HCT116 (cell line): Measurements from ENCODE around the gene SLC44A4. TPM values are rescaled to one million over a fixed set of nuclear protein-coding genes. Genes with fewer than 3 reads are reported as not detected.

Experiments
- ATAC-seq: fragments of 200-7000 bp; cut with Tn5 transposase; 2 replicates; pipeline ENCODE4 v1.9.1; 2020; ENCODE audit warnings: mild to moderate bottlenecking, moderate library complexity
- BruUV-seq: library from RNA; stranded (reverse); fragments of 400-500 nt; replicated peaks from 2 replicates; lab custom pipeline; 2021; lab: Mats Ljungman, UMichigan
- CTCF ChIA-PET: fragments of 300-600 bp; sonication (Branson Sonifier 250); formaldehyde crosslinking; loops from one replicate; lab custom pipeline; 2021; ENCODE audit warnings: antibody characterized with exemption; lab: Charles Lee
- POLR2A ChIA-PET: fragments of 300-600, 350-600 bp; sonication (Branson Sonifier 250); formaldehyde crosslinking; loops from one replicate; lab custom pipeline; 2021; ENCODE audit warnings: antibody characterized with exemption; lab: Charles Lee
- RAD21 ChIA-PET, 2 experiments: fragments of 300-600 bp; sonication (Branson Sonifier 250); formaldehyde crosslinking; loops; one replicate each; lab custom pipeline; 2023; ENCODE audit warnings: low total read pairs in 2 of 2; ENCODE audit not compliant: uncharacterized antibody in 2 of 2, unreplicated experiment in 2 of 2, low non-redundant PET in 1 of 2; lab: Charles Lee
- DNase-seq: peaks from one replicate; pipeline ENCODE4 v3.0.0-alpha.2; 2010; ENCODE audit warnings: low read depth, low spot score
- H2AFZ ChIP-seq: fragments of 200-600 bp; shearing (Covaris generic), sonication (generic); 2 replicates; pipeline ENCODE4 v1.6.1; 2017; ENCODE audit warnings: low read depth, mixed run types, mixed read lengths, antibody characterized with exemption, low read length; ENCODE audit not compliant: poor library complexity, severe bottlenecking
- H3K27ac ChIP-seq: 2 replicates; pipeline ENCODE4 v1.5.1; 2012; ENCODE audit warnings: low read depth, low read length
- H3K27me3 ChIP-seq: fragments of 200-600 bp; sonication (generic); 2 replicates; pipeline ENCODE4 v1.6.1; 2016; ENCODE audit warnings: mixed run types, low read length, mixed read lengths; ENCODE audit not compliant: insufficient read depth
- H3K36me3 ChIP-seq, 2 experiments: fragments of 200-500 bp in 1 of 2; fragments of 200-600 bp in 1 of 2; sonication (Bioruptor generic) in 1 of 2; sonication (generic) in 1 of 2; 2 replicates each; pipeline versions ENCODE4 v1.5.1 to v1.6.1; 2014 to 2016; ENCODE audit warnings: low read length in 2 of 2, inconsistent platforms in 1 of 2, mixed read lengths in 1 of 2, mixed run types in 1 of 2; ENCODE audit not compliant: insufficient read depth in 2 of 2, control insufficient read depth in 1 of 2
- H3K4me1 ChIP-seq, 2 experiments: fragments of 200-600 bp in 1 of 2; sonication (generic) in 1 of 2; 2 replicates each; pipeline versions ENCODE4 v1.5.1 to v1.6.1; 2012 to 2017; ENCODE audit warnings: low read length in 2 of 2, inconsistent platforms in 1 of 2, mild to moderate bottlenecking in 1 of 2, mixed read lengths in 1 of 2, mixed run types in 1 of 2, moderate library complexity in 1 of 2; ENCODE audit not compliant: insufficient read depth in 2 of 2, control insufficient read depth in 1 of 2
- H3K4me2 ChIP-seq: fragments of 200-600 bp; sonication (generic); 2 replicates; pipeline ENCODE4 v1.6.1; 2017; ENCODE audit warnings: mixed run types, low read length, mixed read lengths
- H3K4me3 ChIP-seq, 2 experiments: fragments of 200-600 bp in 1 of 2; sonication (generic) in 1 of 2; replicated peaks in 1 of 2; 2 replicates each; pipeline ENCODE4 v1.5.1; 2011 to 2016; ENCODE audit warnings: low read length in 2 of 2, control low read depth in 1 of 2, low read depth in 1 of 2, mild to moderate bottlenecking in 1 of 2, mixed read lengths in 1 of 2, mixed run types in 1 of 2
- H3K79me2 ChIP-seq: fragments of 200-600 bp; sonication (generic); 2 replicates; pipeline ENCODE4 v1.6.1; 2017; ENCODE audit warnings: mild to moderate bottlenecking, mixed run types, low read length, moderate library complexity, mixed read lengths; ENCODE audit not compliant: insufficient read depth
- H3K9ac ChIP-seq: fragments of 200-600 bp; sonication (generic); 2 replicates; pipeline ENCODE4 v1.6.1; 2016; ENCODE audit warnings: low read length, mixed read lengths
- H3K9me2 ChIP-seq: fragments of 200-600 bp; sonication (generic), shearing (Covaris generic); 2 replicates; pipeline ENCODE4 v1.6.1; 2017; ENCODE audit warnings: mixed run types, mild to moderate bottlenecking, moderate library complexity; ENCODE audit not compliant: insufficient read depth
- H3K9me3 ChIP-seq, 2 experiments: fragments of 200-500 bp in 1 of 2; fragments of 200-600 bp in 1 of 2; sonication (Bioruptor generic) in 1 of 2; sonication (generic) in 1 of 2; 2 replicates each; pipeline ENCODE4 v1.6.1; 2014 to 2017; ENCODE audit warnings: low read length in 2 of 2, mixed read lengths in 2 of 2, inconsistent platforms in 1 of 2, low read depth in 1 of 2, mild to moderate bottlenecking in 1 of 2, mixed run types in 1 of 2, moderate library complexity in 1 of 2; ENCODE audit not compliant: control insufficient read depth in 1 of 2, insufficient read depth in 1 of 2
- H4K20me1 ChIP-seq: fragments of 200-600 bp; sonication (generic), shearing (Covaris generic); 2 replicates; pipeline ENCODE4 v1.6.1; 2017; ENCODE audit warnings: mixed run types, mild to moderate bottlenecking, moderate library complexity; ENCODE audit not compliant: insufficient read depth
- CBX3 ChIP-seq: IDR thresholded peaks from 2 replicates; pipeline ENCODE4 v1.6.1; 2012; ENCODE audit warnings: low read depth
- CTCF ChIP-seq, 3 experiments: fragments of 200-600 bp in 1 of 3; sonication (generic) in 1 of 3; IDR thresholded peaks in 2 of 3; conservative IDR thresholded peaks in 1 of 3; 2 replicates each; pipeline ENCODE4 v1.5.1; 2012 to 2017; ENCODE audit warnings: low read depth in 2 of 3, low read length in 2 of 3, antibody characterized with exemption in 1 of 3, borderline replicate concordance in 1 of 3, control low read depth in 1 of 3, mild to moderate bottlenecking in 1 of 3, mixed read lengths in 1 of 3, mixed run types in 1 of 3, moderate library complexity in 1 of 3; ENCODE audit not compliant: insufficient read depth in 1 of 3
- EZH2 ChIP-seq: fragments of 200-600 bp; sonication (generic); IDR thresholded peaks from 2 replicates; pipeline ENCODE4 v1.6.1; 2017; ENCODE audit warnings: antibody characterized with exemption, mixed run types
- RAD21 ChIP-seq: IDR thresholded peaks from 2 replicates; pipeline ENCODE4 v1.6.1; 2012; ENCODE audit warnings: low read depth, mild to moderate bottlenecking
- REST ChIP-seq: IDR thresholded peaks from 2 replicates; pipeline ENCODE4 v1.6.1; 2012; ENCODE audit warnings: low read depth
- SP1 ChIP-seq: IDR thresholded peaks from 2 replicates; pipeline ENCODE4 v1.6.1; 2012; ENCODE audit warnings: low read depth
- ZNF274 ChIP-seq: fragments of 200-500 bp; sonication (Bioruptor generic); IDR thresholded peaks from 2 replicates; pipeline ENCODE4 v1.6.1; 2014; ENCODE audit warnings: mild to moderate bottlenecking, low read depth, low read length, inconsistent platforms
- intact Hi-C: fragments of 100-400 bp; cut with micrococcal nuclease; formaldehyde crosslinking; loops from 2 replicates; pipeline ENCODE4 v1.10.0; 2022
- total RNA-seq: library from RNA; stranded (reverse); gene quantifications from one replicate; pipeline ENCODE4 v1.2.1, GENCODE V29; 2021; ENCODE audit not compliant: unreplicated experiment

The SLC44A4 gene
- total RNA-seq, 1 experiment from 2014 or later = 0.74 TPM

- RAD21 ChIA-PET = interaction anchor here in 1 of 2 experiments (0.6 kb wide), 1 partner anchor 284 kb away, joined by 3 read pairs; no protein-coding TSS in a partner anchor
- no peaks in the 10 kb centered on the region for H3K27me3 ChIP-seq
- POLR2A ChIA-PET = interaction anchor here (1.0 to 1.3 kb wide), 2 partner anchors 60 to 95 kb away, joined by 3 read pairs; partner anchors contain the start of genes HSPA1B and NEU1
- no peaks in the 10 kb centered on the region for H4K20me1 ChIP-seq
- no peak overlapping the region for H3K4me2 ChIP-seq
- H3K4me1 ChIP-seq = no peaks in the 10 kb centered on the region
- CTCF ChIA-PET = interaction anchor here (0.7 to 1.3 kb wide), 6 partner anchors 29 to 153 kb away, joined by 3 to 6 read pairs (median 3); partner anchors contain the start of gene VARS1
- TF ChIP-seq ZNF274 = no peak
- no peak for TF ChIP-seq REST
- peak in 2 of 3 experiments; percentile 39 to 54; a peak in 4 of 6 replicates for TF ChIP-seq CTCF (IDR thresholded peaks at IDR 0.05 in 2 of 3, conservative IDR thresholded peaks at IDR 0.05 in 1 of 3; ENCODE audit: borderline replicate concordance in 1 of 3, insufficient read depth in 1 of 3, low read depth in 2 of 3, low read length in 2 of 3)
- no peak for TF ChIP-seq CBX3
- TF ChIP-seq SP1 = no peak
- TF ChIP-seq RAD21 = peak; percentile 77
- TF ChIP-seq EZH2 = no peak
- TF ChIP-seq, all 23 proteins: peak for 2
- Histone ChIP-seq H3K27ac (no peak overlapping the region), H2AFZ (no peak overlapping the region), H3K9me2 (no peaks in the 10 kb centered on the region), H3K9me3 (no peaks in the 10 kb centered on the region), H3K4me3 (no peak overlapping the region), H3K36me3 (no peaks in the 10 kb centered on the region), H3K9ac (no peak overlapping the region), H3K79me2 (no peaks in the 10 kb centered on the region)
- BruUV-seq = no TSS peak
- ATAC-seq (peak; percentile 68; the same call in 1 of the 2 replicates), DNase-seq (peak; percentile 42)
- intact Hi-C loops = no loop called here
Measured at GRCh38 chr6:31922942-31923341, 44.1 kb upstream of the SLC44A4 start.
